EH (cell line): Measurements from ENCODE around the gene ZNF507.
A peak's percentile ranks its signal among the peaks of the same experiment; 100 is the strongest.
"Not testable (repeated sequence)": the region's sequence is repeated elsewhere in the genome, so short reads cannot be mapped to it uniquely, and the experiment has no call there.

ENCODE experiments used
- DNase-seq: peaks from one replicate; pipeline ENCODE4 v3.0.0-alpha.2; 2015; ENCODE audit warnings: low read depth

The ZNF507 gene

DNA sequence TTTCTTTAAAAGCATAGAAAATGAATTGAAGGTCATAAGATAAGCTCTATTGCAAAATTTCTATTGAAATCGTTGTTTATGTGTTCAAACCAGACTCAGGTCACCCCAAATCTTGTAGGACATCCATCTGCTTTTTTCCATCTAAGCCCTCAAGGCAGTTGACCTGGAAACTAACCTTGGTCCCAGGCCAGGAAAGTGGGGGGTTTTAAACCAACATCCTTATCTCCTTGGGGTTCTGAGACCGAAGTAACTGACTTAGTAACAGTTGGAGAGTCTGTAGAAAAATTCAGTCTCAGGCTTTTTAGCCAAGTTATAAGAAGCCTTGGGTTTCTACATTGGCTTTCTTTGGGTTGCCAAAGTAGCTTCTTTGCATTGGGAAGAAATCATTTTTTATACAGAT, 23.4 kb downstream of the ZNF507 start:
- no peak for DNase-seq

DNA sequence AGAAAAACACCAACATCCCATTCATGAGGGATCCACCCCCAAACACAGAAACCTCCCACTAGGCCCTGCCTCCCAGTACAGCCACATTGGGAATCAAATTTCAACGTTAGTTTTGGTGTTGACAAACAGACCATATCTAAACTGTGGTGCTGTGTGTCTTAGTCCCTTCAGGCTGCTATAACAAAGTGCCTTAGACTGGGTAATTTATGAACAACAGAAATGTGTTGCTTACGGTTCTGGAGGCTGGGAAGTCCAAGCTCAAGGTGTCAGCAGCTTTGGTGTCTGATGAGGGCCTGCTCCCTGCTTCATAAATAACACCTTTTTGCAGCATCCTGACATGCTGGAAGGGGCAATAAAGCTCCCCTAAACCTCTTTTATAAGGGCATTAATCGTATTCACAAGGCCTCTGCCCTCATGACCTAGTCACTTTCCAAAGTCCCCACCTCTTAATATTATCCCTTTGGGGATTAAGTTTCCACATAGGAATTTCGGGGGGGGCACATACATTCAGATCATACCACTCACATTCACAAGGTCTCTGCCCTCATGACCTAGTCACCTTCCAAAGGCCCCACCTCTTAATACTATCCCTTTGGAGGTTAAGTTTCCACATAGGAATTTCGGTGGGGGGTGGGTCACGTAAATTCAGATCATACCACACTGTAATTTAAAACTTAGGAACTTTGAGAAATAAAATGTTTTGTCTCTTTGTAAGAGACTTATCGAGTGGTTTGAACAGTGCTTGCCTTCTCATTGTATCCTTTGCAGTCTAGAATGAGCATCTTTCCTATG, 27.5 kb downstream of the ZNF507 start:
- DNase-seq = no peak

DNA sequence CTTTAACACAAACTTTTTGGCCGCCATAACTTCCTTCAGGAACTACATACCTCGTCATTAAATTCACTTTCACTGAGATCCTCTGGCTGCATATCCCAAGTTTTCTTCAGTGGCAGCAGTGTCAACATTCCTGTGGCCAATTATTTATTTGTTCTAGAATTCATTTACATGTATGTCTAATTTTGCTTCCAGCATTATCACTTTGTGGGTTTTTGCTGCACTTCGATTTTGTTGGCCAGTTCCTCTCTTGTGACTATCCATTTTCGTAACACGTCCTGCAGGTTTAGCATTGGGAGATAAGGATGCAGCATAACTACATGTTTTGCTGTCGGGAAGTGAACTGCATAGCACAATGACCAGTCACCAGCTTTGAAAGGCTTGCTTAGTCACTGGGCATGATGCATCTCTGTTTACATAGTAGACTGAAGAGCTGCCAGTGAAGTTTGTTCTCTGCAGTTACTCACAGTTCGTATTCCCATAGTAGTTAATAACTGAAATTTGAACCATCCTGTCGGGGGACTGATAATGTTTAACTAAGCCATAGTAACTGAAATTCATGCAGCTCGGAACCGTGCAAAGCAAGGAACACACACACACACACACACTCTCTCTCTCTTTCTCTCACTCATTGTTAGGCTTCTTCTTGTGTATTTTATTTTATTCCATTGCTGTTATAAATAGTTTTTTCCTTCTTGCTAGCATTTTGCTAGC, 28.3 kb downstream of the ZNF507 start:
- DNase-seq = peak; percentile 100

DNA sequence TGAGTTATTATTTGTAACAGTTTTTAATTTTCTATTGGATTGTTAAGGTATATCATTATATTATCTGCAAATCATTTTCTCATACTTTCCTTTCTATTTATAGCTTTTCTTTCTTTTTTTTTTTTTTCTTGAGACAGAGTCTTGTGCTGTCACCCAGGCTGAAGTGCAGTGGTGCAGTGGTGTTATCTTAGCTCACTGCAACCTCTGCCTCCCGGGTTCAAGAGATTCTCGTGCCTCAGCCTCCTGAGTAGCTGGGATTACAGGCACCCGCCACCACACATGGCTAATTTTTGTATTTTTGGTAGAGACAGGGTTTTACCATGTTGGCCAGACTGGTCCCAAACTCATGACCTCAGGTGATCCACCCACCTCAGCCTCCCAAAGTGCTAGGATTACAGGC, 29.0 kb downstream of the ZNF507 start:
- DNase-seq = not testable (repeated sequence)

DNA sequence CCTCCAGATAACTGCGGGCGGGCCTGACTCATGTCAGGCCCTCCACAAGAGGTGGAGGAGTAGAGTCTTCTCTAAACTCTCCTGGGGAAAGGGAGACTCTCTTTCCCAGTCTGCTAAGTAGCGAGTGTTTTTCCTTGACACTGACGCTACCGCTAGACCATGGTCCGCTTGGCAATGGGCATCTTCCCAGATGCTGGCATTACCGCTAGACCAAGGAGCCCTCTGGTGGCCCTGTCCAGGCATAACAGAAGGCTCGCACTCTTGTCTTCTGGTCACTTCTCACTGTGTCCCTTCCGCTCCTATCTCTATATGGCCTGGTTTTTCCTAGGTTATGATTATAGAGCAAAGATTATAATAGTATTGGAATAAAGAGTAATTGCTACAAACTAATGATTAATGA, 31.7 kb downstream of the ZNF507 start:
- DNase-seq = peak; percentile 12

DNA sequence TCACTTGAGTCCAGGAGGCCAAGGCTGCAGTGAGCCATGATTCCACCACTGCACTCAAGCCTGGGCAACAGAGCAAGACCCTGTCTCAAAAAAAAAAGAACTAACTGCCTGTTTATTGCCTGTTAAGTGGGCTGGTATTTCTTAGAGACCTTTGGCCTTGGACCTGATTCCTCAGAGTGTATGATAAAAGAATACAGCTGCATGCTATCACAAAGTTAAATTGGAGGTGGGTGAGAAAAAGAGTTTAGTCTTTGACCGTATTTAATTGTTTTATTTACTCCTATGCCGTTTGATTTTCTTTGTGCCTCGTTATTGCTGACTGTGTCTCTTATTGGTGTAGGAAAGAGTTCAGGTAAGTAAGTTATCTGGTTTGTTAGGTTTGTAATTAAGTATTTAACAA, 34.9 kb downstream of the ZNF507 start:
- DNase-seq = no peak

DNA sequence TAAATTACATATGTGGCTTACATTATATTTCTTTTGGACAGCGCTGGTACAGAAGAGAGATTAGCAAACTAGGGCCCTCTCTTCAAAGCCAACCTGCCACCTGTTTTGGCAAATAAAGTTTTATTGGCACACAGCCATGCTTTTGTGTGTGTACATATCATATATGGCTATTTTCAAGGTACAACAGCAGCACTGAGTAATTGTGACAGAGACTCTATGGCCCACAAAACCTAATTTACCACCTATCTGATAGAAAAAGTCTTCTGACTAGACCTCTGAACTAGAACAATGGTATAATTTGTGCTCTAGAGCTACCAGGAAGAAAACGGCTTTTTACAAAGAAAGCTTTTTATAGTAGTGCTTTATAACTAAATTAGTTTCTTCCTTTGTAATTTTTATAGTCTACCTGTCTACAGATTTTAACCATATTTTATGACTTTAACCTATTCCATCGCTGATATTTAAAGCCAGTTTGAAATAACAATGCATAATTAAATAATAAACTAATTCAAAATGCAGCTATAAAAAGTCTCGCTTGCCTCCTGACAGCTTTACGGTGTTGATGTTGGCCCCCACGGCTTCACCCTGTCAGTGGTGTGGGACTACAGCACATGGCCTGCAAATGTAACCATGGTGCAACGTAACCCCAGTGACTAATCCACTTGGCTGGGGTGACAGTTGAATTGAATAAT, 42.4 kb downstream of the ZNF507 start:
- peak; percentile 60 for DNase-seq

DNA sequence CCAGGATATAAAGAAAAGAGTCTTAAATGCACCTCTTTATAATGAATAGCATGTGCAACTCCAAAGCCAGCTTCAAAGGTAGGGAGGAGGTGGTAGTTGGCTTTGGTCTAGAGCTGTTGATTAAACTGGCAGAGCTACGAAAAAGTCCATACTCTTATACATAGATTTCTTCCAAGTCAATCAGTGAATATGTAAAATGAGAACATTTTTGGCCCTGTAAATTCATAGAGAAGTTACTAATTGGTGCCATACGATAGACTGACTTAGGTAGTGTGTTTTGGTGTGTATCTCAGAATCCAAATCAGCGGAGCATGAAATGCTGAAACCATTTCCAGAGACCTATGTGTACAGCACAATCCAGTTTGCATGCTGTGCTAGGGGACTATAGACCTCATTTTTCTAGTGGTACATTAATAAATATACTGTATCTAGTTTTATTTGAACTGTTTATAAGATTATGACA, 43.0 kb downstream of the ZNF507 start:
- DNase-seq = no peak

DNA sequence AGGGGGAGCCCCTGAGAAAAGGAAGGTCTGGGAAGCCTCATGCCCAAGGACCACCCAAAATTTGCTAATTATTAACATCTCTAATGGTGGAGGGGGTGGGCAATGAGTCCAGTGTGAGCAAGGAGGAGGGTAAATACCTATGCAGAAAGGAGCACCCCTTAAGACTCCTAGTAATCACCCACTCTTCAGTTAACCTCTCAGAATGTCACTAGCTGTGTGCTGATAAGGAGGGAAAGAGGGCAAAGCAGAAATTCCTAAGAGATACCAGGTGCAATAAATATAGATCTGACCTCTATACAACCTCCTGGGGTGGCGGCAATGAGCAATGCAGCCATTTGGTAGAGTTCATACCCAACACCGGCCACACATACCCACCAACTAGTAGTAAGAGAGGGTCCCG, 47.5 kb downstream of the ZNF507 start:
- DNase-seq = no peak

DNA sequence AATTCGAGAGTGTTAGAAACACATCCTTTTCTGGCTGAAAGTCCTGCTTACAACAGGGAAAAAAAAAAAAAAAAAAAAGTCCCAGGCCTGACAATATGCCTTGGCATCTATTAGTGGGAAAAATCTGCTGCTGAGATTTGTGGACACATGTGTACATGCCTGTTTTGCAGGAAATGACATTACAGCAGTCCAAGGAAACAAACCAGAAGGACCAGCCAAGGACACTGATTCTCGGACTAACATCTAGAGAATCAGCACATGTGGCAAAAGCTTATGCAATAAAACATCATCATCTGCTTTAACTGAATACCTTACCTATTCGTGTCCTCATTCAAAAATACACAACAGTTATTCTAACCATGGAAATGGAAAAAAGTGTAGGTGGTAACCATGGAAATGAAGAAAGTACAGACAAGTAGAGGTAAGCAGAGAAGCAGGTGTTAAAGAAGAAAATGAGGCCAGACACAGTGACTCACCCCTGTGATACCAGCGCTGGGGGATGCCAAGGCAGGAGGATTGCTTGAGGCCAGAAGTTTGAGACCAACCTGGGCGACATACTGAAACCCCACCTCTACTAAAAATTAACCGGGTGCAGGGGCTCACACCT, 50.7 kb downstream of the ZNF507 start:
- DNase-seq = no peak

DNA sequence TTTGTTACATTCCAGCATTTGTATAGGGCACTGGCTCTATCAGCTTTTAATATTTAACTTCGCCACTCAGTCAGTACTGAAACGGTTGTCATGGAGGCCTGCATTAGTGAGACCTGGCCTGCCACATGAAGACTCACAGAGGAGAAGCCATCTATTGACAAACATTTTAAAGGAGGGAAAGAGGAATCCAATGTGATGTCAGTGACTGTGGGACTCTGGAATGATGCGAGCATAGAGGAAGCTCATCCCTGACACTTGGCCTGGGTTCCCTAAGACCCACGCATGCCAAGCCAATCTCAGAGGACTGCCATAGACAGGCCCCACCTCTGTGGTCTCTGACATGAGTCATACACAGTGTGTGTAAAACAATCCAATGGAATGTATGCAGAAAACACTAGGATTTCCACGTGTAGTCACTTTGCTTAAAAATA, 52.3 kb downstream of the ZNF507 start:
- DNase-seq = peak; percentile 89

DNA sequence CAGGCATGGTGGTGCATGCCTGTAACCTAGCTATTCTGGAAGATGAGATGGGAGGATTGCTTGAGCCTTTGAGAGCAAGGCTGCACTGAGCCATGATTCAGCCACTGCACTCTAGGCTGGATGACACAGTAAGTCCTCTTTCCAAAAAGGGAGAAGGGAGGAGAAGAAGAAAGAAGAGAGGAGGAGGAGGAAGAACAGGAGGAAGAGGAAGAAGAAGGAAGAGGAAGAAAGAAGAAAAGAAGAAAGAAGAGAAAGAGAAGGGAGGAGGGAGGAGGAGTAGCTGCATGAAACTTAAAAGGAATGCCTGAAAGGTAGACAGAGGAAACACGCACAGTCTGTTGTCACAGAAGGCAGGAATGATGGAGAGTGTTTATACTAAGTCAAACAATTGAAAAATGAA, 56.6 kb downstream of the ZNF507 start:
- DNase-seq = no peak

DNA sequence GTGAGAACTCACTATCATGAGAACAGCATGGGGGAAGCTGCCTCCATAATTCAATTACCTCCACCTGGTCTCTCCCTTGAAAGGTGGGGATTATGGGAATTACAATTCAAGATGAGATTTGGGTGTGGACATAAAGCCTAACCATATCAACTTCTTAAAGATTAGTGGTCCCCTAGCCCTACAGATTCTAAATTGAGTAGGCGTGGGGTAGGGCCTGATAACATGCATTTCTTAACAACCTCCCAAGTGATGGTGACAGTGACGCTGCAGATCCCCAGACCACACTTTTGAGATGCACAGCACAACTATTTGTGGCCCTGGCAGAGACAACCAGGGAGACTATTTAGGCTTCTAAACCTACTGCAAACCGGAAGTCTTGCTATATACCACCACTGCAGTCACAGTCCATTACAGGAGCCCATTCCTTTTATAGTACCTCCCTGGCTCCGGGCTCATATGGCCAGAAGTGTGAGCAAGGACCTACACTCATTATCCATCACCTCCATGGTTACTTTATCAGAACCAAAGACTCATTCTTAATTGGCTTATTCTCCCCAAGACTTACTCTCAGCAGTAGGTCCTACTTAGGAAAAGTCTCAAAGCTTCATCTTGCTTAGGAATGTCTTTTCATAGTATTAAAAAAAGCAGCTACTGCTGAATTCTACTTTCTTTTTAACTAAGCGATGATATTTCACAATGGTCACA, 58.0 kb downstream of the ZNF507 start:
- DNase-seq = no peak

DNA sequence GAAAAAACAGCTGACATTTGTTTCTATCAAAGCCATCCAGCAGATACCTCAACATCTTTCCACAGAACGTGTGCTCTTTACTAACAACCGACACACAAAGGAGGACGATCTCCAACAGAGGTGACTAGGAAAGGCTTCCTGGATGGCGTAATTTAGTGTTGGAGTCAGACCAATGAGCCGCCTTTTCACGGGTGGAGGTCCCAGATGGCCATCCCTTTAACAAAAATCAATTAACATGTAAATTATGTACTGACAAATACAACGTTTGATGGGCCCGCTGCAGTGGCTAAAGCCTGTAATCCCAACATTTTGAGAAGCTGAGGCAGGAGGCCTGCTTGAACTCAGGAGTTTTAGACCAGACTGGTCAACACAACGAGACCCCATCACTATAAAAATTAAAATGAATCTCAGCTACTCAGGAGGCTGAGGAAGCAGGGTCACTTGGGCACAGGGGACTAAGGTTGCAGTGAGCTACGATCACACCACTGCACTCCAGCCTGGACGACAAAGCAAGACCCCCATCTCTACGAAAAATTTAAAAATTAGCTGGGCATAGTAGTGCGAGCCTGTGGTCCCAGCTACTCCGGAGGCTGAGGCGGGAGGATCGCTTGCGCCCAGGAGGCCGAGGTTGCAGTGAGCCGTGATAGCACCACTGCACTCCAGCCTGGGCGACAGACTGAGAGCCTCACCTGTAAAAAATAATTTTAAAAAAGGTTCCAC, 59.0 kb downstream of the ZNF507 start:
- DNase-seq = no peak

DNA sequence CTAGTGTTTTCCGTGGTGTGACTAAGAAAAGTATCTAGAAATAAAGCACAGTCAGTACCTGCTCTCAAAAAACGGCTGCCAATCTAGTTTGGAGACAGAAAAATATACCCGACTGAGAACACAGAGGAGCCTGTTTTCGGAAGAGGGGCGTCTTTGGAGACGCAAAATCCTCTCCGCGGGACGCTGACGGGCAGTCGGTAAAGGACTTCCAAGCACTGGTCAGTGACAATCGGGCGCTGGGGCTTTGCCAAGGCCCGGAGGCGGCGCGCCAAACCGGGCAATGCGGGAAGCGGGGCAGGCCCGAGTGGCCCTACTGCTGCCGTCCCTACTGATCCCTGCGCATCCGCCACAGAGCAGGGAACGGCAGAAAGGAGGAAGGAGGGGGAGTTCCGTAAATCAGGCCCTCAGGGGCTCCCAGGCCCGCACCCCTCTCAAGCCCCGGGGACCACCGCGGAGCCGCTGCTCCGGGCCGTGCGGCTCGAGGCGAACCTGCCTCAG, 59.6 kb downstream of the ZNF507 start:
- DNase-seq = peak; percentile 56

DNA sequence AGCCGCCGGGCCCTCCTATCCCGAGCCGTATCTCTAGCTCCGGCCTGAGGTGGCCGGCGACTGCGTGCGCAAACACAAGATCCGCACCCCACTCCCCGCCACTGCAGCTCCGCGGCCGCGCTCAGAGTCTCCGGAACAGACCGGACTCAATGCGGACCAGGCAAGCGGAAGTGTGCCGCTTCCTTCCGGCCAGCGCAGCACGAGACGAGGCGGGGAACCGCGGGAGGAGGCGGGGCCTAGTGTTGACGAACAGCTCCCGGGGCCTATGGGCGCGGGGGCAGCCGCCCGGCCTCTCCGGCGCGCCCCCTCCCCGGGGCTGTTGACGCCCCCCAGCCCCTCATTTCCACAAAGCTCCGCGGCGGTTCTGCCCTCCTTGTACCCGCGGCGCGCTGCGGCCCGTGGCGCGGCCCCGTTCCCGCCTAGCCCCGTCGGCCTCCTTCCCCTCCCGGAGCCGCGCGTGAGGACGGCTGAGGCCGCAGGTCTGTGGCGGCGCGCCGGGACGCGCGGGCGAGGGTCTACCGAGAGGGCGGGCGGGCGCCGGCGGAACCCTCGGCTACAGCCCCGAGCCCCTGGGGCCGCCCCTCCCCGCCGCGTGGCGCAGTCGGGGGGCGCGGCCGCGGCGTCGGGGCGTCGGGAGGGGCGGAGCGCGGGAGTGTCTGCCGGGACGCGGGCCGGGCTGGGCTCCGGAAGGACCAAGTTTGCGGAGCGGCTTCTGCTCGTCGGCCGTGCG, 60.2 kb downstream of the ZNF507 start, which contains the start of gene DPY19L3:
TSS of gene DPY19L3 (plus strand) at position 340 of the 730 bp plus-strand sequence. CDS start 2,484 bp downstream, outside the sequence.
- DNase-seq = peak; percentile 92

DNA sequence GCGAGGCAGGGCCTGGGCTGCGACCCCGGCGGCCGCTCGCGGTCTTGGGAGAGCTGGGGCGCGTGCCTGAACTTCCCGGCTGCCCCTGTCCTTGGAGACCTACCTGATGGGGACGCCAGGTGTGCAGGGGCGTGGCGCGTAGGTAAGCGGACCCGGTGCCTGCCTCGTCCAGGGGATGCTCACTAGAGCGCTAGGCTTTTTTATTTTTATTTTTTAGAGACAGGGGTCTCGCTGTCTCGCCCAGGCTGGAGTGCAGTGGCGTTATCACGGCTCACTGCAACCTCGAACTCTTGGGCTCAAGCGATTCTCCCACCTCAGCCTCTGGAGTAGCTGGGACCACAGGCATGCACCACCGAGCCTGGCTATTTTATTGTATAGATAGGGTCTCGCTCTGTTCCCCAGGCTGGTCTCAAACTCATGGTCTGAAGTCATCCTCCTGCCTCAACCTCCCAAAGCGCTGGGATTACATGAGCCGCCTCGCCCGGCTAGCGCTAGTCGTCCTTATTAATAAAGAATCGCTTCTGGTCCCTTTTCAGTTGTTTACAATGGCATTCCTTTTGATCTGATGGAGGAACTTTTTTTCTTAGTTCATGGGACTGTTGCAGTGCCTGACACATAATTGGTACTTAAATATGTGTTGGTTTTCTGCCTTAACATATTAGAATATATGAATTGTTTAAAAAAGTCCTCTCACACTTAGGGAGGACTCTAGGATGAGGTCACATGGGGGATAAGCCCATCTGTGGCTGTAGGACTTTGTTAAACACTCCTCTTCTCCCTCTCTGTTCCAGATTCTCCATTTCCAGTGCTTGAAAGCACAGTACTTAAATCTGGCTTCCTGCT, 61.0 kb downstream of the ZNF507 start:
- DNase-seq = peak; percentile 19

DNA sequence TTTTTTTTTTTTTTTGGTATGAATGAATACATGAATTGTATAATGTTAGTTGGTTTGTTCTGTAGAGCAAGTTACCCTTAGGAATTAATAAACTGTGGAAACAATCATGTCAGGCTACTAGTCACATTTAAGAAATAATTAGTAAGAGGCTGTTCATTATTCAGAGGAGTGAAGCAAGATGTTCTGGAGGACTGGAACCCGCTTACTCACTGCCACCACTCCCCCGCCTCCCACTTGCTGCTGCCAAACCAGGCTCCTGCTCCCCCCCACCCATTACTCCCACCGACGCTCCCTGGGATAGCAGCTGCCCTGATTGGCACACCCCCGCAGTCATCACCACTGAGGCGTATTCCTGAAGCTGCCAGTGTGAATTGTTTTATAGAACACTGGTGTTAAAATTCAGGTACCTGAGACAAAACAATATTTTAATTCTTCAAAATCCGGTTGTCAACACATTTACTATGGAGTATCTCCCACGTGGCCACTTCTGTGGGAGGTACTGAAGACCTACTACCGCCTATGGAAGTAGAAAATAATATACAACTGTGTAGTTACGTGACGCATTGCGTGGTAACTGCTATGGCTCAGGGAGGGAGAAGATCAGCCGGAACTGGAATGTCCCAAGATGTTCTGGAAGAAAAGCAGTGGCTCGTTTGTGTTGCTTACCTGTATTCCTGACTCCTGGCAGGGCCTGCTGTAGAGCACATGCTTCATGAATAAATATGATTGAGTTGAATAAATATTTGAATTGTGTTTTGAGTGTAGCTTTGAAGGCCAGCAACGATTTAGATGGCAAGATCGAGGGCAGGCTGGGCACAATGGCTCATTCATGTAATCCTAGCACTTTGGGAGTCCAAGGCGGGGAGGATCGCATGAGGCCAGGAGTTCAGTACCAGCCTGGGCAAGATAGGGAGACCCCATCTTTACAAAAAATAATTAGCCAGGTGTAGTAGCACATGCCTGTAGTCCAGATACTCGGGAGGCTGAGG, 61.9 kb downstream of the ZNF507 start:
- DNase-seq = peak; percentile 30
